NOMO-1 treated with DMSO at 0.1 percent for 48 hours (cell line): ENCODE measurements around the gene RELL2.
"Not testable (repeated sequence)": the region's sequence is repeated elsewhere in the genome, so short reads cannot be mapped to it uniquely, and the experiment has no call there.

Source experiments
- DNase-seq: peaks from one replicate; lab custom pipeline; 2025; ENCODE audit not compliant: unreplicated experiment; lab: John Stamatoyannopoulos, UW

RELL2 gene, protein sequence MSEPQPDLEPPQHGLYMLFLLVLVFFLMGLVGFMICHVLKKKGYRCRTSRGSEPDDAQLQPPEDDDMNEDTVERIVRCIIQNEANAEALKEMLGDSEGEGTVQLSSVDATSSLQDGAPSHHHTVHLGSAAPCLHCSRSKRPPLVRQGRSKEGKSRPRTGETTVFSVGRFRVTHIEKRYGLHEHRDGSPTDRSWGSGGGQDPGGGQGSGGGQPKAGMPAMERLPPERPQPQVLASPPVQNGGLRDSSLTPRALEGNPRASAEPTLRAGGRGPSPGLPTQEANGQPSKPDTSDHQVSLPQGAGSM

DNA sequence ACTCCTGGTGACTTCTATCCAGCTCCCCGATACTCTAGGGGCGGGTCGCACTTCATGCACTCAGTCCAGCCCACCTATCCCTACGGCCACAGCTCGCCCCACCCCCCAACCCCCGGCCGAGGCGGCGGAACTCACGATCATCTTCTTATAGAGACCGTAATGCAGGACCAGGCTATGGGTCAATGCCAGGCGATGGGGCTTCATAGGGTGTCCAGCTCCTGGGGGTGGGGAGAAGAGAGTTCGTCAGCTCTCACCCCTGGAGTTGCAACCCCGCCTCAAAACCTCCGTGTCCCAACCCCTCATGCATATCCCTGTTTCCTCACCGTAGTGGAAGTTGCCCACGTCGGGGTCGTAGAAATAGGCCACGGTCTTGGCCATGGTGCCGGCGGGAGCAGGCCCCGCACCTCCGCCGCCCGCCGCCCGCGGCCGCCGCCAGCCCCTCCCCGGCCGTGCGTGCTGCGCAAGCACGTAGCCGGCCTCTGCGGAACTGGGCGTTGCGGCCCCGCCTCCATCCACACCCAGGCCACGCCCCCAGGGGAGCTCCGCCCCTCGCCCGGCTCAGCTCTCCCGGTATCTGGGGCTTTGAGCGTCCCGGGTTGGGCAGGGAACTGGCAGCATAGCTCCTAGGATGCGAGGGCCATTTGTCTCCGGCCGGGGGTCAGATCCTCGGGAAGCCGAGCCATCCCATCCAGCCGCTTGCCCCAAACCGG lies at the start of gene RELL2, which contains the start of gene HDAC3:
RELL2 (plus strand) TSS at position 585 of the 710 bp plus-strand sequence. CDS start 1,229 bp downstream, outside the sequence.
HDAC3 (minus strand) TSS at position 437 of the 710 bp plus-strand sequence; CDS start at position 378, 59 bp downstream.
- peak; percentile 81 for DNase-seq

DNA sequence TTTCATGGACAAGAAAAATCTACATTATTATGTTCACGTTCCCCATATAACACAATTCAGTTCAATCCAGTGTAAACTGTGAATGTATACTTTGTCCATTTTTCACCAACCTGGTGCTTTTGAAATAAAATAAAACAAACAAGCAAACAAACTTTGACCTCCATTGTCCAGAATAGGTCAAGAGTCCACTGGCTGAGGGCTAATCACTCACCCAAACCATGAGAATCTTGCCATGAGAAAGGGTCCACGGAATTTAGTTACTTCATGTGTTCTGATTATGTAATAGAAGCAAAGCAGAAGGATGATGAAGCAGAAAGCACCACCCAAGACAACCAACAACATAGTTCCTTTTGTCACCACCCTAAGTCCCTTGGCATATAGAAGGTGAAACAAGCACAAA lies 46.7 kb upstream of the RELL2 start:
- DNase-seq, result peak; percentile 64

DNA sequence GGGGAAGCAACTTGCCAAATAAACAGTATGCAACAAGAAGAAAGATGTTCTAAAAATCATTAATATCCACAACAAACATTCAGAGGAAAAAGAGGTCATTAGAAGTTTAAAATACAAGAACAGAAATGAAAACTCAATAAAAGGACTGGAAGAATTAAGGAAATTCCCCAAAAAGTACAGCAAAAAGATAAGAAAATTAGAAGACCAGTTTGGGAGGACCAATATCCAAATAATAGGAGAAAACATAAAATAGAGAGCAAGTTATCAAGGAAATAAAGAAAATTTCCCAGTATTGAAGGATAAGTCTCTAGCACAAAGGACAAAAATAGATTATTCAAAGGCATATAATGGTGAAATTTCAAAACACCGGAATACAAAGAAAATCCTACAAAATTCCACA lies 39.9 kb upstream of the RELL2 start:
- DNase-seq, result no peak

DNA sequence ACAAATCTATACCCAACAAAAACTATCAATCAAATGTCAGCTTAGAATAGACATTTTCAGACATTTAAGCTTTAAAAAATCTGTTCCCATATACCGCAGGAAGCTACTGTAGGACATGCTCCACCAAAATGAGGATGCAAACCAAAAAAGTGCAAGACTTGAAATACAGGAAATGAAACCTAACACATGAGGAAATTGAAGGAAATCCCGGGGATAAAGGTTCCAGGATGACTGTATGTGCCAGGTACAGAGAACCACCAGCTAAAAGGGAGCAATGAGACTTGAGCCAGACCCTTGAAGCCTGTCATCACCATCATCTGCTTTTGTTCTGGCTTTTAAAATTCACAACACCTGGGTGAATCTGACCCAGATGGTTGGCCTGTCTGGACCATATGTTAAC lies 39.4 kb upstream of the RELL2 start:
- peak; percentile 42 for DNase-seq

DNA sequence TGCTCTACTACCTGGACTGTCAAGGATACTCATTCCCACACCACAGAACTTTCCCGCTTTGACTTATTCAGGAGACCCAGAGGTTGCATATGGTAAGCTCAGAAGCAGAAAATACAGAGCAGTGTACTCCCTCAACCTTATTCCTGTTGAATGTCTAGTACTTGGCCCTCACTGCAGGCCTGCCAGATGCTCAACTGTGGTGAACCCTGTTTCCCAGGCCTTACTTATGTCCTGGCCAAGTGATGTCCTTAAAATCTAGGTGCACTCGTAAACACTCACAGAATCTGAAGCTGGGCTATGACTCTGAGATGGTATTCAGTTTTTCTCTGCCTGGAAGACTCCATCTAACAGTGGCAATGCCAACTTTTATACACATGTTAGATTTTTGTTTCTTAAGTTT lies 39.0 kb upstream of the RELL2 start:
- DNase-seq, result no peak

DNA sequence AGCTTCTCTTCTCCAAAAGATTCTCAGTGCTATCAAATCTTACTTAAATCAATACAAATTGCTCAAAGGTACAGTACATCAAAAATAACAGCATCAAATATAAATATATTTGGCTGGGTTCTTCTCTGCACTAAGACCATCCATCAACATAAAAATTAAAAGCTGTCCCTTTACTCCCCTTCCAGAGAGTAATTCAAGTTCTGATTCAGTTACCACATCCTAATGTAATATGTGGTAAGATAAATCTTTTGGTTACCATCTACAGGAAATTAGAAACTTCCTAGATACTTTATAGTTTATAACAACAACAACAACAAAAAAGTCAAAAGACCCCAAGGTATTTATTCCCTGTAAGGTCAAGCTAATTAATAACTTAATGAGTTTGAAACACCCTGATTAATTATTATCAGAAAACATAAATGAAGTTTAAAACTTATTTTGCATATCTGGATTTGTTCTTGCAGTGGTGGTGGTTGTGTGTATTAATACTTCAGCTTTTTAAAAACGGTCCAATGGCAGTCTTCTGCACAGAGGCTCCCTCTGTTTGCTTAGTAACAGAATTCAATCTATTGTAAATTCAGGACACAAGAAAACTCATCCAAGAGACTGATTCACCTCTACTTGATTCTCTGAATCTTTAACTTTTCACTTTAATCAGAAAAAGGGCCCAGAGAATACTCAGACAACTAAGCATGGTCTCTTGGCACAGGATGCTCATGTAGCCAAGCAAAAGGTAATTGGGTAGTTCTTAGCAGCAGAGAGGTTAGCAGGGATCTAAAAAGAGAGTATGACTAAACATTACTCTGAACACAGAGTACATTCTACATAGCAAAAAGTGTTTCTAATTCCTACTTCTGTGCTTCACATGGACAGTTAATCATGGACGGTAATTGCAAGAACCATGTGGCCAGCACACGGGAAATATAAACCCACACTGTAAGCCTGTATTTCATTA lies 38.1 kb upstream of the RELL2 start:
- no peak for DNase-seq

DNA sequence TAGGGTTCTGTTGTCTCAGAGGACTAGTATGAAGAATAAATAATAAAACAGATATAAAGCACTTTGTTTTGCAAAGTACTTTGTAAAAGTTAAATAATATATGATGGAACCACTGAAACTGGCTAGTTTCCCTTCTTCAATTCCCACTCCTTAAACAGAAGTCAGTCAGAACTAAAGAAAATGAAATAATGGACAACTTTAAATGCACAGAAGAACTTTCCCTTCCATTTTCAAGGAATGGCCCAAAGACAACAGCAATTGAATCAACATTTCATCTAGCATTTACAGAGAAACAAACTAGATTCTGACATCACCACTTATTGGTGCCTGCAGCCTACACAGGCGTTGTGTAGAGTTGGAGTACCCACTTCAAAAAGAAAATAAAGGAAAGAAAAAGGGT lies 34.2 kb upstream of the RELL2 start:
- DNase-seq, result no peak

DNA sequence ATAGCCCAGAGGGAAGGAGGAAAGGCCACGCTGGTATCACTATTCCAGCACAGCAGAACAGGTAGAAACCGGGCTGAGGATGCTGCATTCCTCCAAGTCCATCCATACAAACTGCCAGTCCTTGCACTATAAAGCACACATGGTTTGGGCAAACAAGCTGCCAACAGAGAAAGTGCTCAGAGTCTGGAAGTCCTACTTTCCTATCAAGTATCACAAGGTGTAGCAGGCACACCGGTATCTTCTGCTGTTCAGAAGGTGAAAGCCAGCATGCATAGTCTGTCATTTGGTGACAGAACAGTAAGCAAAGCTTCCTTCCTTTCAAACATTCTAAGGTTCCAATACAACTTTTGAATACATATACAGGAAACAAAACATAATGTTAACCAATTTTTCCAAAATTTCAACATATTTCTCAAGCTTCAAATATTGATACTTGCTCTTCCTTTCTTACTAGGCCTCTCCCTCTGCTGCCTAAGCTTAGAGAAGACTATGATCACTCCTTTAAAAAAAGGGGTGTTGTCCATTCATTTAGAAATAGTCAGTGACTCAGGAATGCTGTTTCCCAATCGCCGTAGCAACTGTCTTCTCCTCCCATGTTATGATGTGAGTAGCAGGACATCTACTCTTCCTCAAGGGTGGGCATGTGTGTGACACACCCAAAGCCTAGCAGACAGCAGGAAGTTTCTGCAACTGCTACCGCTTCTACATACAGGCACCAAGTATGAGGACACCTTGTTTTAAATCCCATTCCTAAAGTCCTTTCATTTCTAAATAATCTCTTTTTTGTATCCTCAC lies 32.7 kb upstream of the RELL2 start:
- DNase-seq, result peak; percentile 97

DNA sequence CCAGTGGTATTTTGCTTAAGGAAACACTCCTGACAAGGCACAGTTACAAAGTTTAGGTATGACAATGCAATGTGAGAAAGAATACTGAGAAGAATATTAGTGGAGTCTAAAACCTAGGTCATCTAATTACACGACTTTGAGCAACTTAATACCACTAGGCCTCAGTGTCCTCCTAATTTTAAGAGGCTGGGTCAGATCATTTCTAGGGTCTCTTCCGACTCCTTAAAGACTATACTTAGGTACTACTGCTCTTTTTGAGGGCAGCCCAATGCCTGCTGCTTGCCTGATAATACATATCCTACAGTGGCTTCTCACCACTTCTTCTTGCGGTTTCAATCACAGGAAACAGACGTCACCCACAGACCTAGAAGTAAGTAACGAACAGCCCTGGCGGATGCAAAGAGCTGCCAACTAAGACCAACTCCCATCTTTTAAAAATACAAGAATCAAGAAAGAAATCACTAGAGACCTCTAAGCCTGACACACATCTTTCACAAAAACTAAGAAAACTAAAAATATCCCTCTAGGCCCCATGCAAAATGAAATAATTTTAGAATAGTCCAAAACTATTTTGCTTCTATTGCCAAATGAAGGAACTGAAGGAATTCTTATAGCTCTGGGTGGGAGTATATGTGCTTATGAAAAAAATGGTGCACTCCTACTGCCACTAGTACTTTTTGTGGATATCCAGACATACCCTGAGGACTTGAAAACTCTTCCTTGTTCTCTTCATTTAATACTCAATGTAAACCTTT lies 31.1 kb upstream of the RELL2 start:
- DNase-seq, result peak; percentile 96

DNA sequence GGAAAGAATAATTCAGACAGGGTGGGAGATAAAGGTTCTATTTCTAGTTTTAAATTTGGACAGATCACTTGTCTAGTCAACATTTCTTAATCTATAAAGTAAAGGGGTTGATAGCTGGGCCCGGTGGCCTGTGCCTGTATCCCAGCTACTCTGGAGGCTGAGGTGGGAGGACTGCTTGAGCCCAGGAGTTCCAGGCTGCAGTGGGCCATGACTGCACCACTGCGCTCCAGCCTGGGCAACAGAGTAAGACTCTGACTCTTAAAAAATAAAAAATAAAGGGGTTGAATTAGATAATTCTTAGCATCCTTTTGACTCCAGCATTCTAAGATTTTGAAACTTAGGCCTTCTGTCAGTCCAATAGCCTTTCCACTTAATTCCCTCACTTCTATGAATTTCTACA lies 28.8 kb upstream of the RELL2 start:
- no peak for DNase-seq

DNA sequence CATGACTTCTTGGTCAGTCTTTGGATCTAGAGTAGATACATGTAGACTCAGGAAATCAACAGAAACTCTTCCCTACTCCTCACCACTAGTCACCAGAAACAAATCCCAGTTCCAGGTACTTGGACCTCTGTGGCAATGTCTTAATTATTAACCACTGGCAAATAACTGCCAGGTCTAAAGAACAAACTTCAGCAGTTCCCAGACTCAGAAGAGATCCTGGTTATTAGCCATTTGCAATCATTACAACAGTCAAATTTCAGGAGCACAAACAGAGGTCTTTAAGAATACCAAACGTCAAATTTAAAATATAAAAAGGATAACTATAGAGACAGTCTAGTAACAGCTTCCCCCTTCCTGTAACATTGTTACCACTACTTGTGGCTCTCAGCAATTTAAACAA lies 28.2 kb upstream of the RELL2 start:
- no peak for DNase-seq

DNA sequence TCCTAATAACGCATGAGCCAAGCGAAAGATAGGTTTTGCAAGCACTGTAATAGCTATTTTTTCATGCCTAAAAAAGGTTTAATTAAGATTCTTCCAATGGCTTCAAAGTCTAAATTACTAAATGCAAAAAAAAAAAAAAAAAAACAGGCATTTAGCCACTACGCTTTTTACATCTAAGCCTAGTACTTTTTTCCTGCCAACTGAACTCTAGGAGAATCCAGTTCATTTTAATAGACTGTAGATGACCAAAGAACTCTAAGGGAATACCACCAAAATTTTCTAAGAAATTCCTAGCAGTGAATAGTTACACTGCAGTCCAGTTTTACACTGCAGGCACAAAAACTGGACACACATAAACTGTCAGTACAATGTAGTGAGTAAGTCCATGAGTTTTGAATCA lies 27.8 kb upstream of the RELL2 start:
- DNase-seq, result no peak

DNA sequence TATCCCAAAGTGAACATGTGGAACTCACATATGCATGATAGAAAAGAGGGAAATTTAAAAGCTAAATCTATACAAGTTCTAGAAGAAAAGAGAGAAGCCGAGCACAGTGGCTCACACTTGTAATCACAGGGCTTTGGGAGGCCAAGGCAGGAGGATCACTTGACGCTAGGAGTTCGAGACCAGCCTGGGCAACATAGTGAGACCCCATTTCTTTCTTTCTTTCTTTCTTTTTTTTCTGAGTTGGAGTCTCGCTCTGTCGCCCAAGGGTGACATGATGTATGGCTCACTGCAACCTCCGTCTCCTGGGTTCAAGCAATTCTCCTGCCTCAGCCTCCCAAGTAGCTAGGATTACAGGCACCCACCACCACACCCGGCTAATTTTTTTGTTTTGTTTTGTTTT lies 26.9 kb upstream of the RELL2 start:
- not testable (repeated sequence) for DNase-seq

DNA sequence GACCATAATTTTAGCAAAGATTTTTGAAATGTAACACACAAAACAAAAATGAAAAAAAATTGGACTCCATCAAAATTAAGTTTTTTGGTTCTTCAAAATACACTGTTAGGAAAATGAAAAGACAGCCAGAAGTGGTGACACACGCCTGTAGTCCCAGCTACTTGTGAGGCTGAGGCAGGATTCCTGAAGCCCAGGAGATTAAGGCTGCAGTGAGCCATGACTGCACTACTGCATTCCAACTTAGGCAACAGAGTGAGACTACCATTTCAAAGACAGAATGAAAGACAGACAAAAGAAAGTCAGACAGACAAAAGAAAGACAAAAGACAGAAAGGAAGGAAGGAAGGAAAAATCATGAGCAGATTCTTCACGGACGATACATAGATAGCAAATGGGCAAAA lies 25.5 kb upstream of the RELL2 start:
- no peak for DNase-seq

DNA sequence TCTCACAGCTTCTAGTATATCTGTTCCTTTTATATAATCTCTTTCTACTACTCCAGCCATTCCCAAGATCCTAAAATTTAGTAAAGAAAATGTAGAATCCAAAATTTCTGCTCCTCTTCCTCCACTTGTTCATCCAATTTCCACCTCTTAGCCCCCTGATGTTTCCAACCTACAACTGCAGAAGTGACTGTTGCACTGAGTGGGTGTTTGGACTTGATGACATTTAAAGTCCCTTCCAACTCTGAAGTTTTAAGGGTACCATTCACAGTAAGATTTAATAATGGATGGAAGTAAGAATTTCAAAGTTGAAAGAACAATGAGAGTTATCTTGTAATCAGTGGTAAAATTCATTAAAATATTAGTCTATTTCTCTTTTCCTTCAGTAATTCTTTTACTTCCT lies 23.5 kb upstream of the RELL2 start:
- no peak for DNase-seq

DNA sequence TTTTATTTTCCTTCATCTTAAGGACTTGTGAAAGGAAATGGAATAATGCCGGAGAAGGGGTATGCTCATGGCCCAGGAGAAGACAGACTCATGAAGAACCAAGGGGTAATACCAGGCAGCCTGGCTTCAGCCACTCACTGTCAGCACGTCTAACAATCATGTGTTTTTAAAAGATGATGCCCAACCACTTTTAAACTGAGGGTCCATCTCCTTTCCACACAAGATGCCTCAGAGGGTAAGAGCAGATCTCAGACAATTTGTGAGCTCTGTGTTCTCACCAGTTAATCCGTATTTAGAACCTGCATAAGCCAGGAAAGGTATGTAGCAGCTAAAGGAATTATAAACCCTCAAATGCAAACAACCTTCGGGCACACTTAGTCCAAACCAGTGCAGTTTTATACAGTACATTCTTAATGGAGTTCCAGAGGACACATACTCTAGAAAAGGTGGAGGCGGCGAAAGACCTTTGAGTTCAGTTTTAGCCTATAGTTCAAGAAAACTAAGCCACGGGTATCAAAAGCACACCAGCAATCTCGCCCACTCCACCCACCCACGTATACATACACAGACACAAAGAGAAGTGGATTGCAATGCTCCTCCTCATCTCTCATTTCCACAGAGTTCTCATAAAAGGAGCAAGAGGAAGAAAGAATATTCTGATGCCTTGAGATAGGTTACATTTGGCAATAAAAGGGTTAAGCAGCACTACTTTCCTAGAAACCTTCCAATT lies 20.6 kb upstream of the RELL2 start:
- no peak for DNase-seq

DNA sequence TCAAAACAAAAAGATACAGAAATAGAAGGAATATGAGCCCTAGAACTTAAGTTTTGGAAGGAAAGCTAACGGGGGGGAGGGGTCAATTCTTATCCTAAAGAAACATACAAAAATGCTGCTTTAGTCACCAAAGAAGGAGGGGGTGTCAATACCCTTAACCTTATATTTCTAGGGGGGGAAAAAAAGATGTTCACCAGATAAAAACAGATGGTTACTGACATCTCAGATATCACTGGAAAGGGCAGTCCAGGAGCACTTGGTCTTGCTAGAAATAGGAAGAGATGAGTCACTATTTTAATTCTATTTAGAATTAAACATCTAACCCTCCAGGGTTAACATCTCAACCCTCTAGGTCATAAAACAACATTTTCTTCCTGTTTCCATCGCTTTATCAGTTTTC lies 19.7 kb upstream of the RELL2 start:
- DNase-seq, result no peak

DNA sequence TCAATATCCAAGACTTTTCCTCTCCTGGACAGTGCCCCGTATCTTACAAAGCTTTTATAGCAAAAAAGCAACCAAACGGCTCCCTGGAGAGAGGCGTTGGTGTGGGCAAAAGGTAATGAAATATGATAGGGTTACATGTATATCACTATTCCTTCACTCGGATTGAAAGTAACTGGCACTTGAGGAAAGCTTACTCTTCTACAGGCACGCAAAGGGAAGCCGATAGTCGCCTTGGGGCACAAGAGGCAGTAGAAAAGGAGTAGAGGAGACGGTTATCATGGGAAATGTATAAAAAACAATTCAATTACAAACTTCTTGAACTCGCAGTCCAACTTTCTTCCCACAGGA lies 19.1 kb upstream of the RELL2 start:
- no peak for DNase-seq

DNA sequence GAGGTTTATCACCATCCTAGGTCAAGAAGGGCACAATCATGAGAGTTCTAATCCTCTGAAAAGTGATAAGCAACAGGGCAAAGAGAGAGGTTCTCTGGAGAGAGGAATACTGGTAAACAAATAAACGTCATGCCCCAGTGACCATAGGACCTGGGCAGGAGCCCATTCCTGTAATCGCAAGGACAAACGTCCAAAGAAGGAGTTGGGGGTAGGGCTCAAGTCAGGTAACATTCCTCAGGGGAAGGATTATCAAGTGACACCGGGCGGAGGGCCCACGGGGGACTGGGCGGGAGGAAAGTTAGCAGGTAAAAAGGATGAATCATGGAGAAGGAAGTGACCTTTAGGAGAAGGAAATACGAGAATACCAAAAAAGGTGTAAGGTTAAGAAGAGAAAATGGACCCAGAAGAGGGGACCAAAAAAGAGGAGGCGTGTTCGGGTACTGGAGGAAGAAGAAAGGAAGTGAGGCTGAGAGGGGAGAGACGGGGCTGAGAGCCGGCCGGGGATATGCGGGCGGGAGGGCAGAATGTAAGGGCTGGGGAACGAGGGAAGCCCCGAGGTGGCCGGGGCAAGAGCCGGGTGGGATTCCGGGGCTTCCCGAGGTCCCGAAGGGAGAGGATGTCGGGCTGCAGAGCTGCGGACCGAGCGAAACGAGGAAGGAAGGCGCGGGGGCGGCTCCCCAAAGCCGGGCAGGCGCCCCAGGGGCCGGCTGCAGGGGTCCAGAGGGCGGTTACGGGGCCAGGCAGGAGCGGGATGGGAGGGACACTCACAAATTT lies 18.6 kb upstream of the RELL2 start:
- DNase-seq, result peak; percentile 60
